HFFc6 (cell line): ENCODE results near the gene SLC25A23. TPM values are rescaled to one million over a fixed set of nuclear protein-coding genes. Genes with fewer than 3 reads are reported as not detected.

ENCODE experiments used
- DNase-seq: peaks from one replicate; pipeline ENCODE4 v3.0.0-alpha.2; 2018
- H3K27ac Mint-ChIP-seq: 2 replicates; pipeline ENCODE4 v1.8.0; 2020; ENCODE audit warnings: mild to moderate bottlenecking, mixed read lengths
- H3K27me3 Mint-ChIP-seq: 2 replicates; pipeline ENCODE4 v1.8.0; 2021; ENCODE audit warnings: mild to moderate bottlenecking, moderate library complexity, mixed read lengths; ENCODE audit not compliant: insufficient read depth
- H3K36me3 Mint-ChIP-seq: 2 replicates; pipeline ENCODE4 v1.8.0; 2021; ENCODE audit warnings: low read depth, mixed read lengths
- H3K4me1 Mint-ChIP-seq: 2 replicates; pipeline ENCODE4 v1.8.0; 2020; ENCODE audit warnings: low read depth, mixed read lengths
- H3K4me3 Mint-ChIP-seq: 2 replicates; pipeline ENCODE4 v1.8.0; 2020; ENCODE audit warnings: mild to moderate bottlenecking, moderate library complexity, mixed read lengths
- H3K9me3 Mint-ChIP-seq: 2 replicates; pipeline ENCODE4 v1.8.0; 2020; ENCODE audit warnings: mild to moderate bottlenecking, mixed read lengths
- CTCF ChIP-seq: fragments of 200-600 bp; sonication (generic); IDR thresholded peaks from 2 replicates; pipeline ENCODE4 v1.5.0; 2021; ENCODE audit warnings: antibody characterized with exemption, mild to moderate bottlenecking
- total RNA-seq, 6 experiments: library from RNA; stranded (reverse); fragmentation: NEBNext Ultra II Directional; extraction: Animal tissue kit (Norgen Biotek cat#: 25700); gene quantifications; 2 replicates in 1 of 6; 3 replicates in 5 of 6; pipeline ENCODE4 v1.2.3, GENCODE V29; 2021

The SLC25A23 gene
- total RNA-seq, 6 experiments from 2014 or later = 15.4 to 25.3 (median 16.8) TPM

DNA sequence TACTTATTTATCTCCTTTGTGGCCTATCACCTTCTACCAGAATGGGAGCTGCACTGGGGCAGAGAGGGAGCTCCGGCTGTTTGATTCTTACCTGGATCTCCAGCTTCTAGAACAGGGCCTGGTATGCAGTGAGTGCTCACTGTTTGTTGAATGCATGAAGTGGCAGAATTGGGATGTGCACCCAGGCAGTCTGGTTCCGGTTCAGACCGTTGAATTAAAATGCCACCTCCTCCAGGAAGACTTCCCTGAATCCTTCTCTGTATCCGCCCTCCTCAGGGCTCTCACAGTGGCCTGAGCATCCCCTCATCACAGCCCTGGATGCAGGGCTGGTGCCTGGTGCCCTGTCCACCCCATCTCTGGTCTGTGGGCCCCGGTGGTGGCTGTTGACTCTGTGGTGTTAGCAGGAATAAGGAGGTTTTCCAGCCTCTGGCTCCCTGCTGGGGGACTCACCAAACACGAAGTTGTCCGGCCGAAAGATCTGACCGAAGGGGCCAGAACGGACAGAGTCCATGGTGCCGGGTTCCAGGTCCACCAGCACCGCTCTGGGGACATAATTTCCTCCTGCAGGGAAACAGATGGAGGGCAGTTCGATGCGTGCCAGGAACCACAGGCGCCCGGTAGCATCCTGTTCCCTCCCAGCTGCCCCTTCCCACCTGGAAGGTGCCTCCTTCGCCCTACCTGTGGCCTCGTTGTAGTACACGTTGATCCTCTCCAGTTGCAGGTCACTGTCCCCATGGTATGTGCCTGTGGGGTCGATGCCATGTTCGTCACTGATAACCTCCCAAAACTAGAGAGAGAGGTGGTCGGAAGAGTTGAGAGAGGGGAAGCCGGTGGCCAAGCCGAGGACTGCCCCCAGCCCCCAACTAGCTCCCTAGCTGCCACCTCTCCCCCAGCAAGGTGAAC lies 41.5 kb upstream of the SLC25A23 start:
- Mint-ChIP-seq H3K4me3 (no peak overlapping the region), H3K9me3 (no peaks in the 10 kb centered on the region), H3K27ac (no peak overlapping the region), H3K36me3 (no peaks in the 10 kb centered on the region), H3K27me3 (peaks cover 16% of the 10 kb centered on the region), H3K4me1 (no peaks in the 10 kb centered on the region)
- no peak for DNase-seq
- no peak for TF ChIP-seq CTCF

DNA sequence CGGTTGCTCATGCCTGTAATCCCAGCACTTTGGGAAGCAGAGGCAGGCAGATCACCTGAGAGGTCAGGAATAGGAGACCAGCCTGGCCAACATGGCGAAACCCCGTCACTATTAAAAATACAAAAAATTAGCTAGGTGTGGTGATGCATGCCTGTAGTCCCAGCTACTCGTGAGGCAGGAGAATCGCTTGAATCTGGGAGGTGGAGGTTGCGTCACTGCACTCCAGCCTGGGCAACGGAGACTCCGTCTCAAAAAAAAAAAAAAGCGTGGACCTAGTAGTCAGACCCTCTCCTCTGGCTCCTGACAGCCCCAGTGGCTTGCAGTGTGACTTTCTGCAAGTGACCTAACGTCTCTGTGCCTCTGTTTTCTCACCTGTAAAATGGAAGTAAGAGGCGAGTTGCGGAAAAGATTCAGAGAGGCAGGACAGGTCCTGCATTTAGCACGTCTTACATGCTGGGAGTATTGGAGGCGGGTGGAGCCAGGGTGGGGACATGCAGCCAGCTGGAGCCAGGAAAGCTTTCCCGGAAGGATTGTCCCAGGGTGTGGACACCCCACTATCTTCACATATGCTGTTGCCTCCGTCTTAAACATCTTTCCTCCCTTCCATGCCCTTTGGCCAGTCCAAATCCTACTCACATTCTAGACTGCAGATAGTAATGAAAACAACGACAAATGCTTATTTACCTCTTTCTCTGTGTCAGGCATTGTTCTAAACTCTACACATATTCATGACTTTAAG lies 39.6 kb upstream of the SLC25A23 start:
- no peaks in the 10 kb centered on the region for H3K36me3 Mint-ChIP-seq
- no peak for TF ChIP-seq CTCF
- no peaks in the 10 kb centered on the region for H3K9me3 Mint-ChIP-seq
- peaks cover 14% of the 10 kb centered on the region for H3K27me3 Mint-ChIP-seq
- no peak for DNase-seq
- H3K27ac Mint-ChIP-seq = no peak overlapping the region
- H3K4me3 Mint-ChIP-seq = no peak overlapping the region
- no peaks in the 10 kb centered on the region for H3K4me1 Mint-ChIP-seq

DNA sequence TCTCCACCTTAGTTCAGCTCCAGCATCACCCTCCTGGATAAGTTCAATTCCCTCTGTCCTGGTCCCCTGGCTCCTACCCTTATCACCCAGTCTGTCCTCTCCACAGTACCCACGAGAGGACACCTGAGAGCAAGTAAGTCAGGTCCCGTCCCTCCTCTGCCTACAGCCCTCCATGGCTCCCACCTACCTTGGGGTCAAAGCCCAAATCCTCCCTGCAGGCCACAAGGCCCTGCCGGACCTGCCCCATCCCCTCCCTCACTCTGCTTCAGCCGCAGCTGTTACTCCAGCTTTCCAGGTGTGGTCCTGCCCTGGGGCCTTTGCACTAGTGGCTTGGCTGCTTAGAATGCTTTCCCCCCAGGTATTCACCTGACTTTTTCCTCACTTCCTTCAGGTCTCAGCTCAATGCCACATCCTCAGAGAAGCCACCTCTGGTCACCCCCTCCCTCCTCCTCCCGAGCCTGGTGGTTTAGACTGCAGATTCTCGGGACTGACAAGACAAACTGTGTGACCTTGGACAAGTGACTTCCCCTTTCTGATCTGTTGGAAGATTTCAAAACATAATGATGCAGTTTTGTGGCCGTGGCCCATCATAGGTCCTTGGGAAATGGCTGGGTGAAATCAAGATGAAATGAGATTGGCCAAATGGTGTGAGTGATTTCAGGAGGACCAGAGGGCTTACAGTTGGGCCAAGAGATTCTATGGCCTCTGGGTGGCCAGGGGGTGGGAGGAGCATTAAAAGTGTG lies 38.9 kb upstream of the SLC25A23 start:
- Mint-ChIP-seq H3K9me3 (no peaks in the 10 kb centered on the region), H3K36me3 (no peaks in the 10 kb centered on the region), H3K4me1 (no peaks in the 10 kb centered on the region), H3K27me3 (peaks cover 12% of the 10 kb centered on the region), H3K27ac (no peak overlapping the region), H3K4me3 (no peak overlapping the region)
- no peak for TF ChIP-seq CTCF
- no peak for DNase-seq

DNA sequence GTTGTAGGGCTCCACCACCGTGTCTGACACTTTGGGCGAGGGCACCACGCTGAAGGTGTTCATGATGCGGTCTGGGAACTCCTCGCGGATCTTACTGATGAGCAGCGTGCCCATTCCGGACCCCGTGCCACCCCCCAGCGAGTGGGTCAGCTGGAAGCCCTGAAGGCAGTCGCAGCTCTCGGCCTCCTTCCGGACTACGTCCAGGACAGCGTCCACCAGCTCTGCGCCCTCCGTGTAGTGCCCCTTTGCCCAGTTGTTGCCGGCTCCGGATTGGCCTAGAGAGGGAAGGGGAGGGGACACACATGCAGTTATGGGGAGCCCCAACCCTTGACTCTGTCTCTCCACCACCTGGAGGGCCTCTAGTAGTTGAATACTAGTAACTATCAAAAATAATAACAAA lies 36.4 kb upstream of the SLC25A23 start:
- Mint-ChIP-seq H3K9me3 (peaks cover 4% of the 10 kb centered on the region; the same call in 1 of the 2 replicates), H3K4me1 (no peaks in the 10 kb centered on the region), H3K4me3 (no peak overlapping the region), H3K36me3 (peaks cover 5% of the 10 kb centered on the region), H3K27ac (no peak overlapping the region), H3K27me3 (peaks cover 11% of the 10 kb centered on the region)
- no peak for DNase-seq
- no peak for TF ChIP-seq CTCF

GRCh38 chr19:6494438-6495036 lies 34.9 kb upstream of the SLC25A23 start:
- Mint-ChIP-seq H3K36me3 (peaks cover 5% of the 10 kb centered on the region), H3K27me3 (peaks cover 11% of the 10 kb centered on the region; the same call in 1 of the 2 replicates), H3K4me1 (no peaks in the 10 kb centered on the region), H3K4me3 (no peak overlapping the region), H3K9me3 (peaks cover 4% of the 10 kb centered on the region; the same call in 1 of the 2 replicates), H3K27ac (no peak overlapping the region)
- no peak for TF ChIP-seq CTCF
- DNase-seq = no peak
